IMR-90 (cell line): Measurements from ENCODE around the gene NGEF. TPM values are rescaled to one million over a fixed set of nuclear protein-coding genes. Genes with fewer than 3 reads are reported as not detected.

Source experiments
- ATAC-seq: fragments of 200-7000 bp; cut with Tn5 transposase; 2 replicates; pipeline ENCODE4 v1.9.1; 2020; ENCODE audit warnings: low read depth, mild to moderate bottlenecking, moderate library complexity
- BruUV-seq: library from RNA; stranded (reverse); fragments of 400-500 nt; replicated peaks from 2 replicates; lab custom pipeline; 2021; lab: Mats Ljungman, UMichigan
- CTCF ChIA-PET: fragments of 300-600 bp; formaldehyde crosslinking; extraction: SDS; loops from one replicate; lab custom pipeline; 2021; ENCODE audit warnings: antibody characterized with exemption; lab: Yijun Ruan, JAX
- POLR2A ChIA-PET: fragments of 300-600 bp; sonication (Branson Sonifier 250); formaldehyde crosslinking; loops from one replicate; lab custom pipeline; 2022; ENCODE audit warnings: antibody characterized with exemption; ENCODE audit not compliant: unreplicated experiment; lab: Charles Lee
- DNase-seq: peaks from one replicate; pipeline ENCODE4 v3.0.0; 2013
- H2AFZ ChIP-seq: replicated peaks from 2 replicates; pipeline ENCODE3; 2013; ENCODE audit warnings: low read length, mild to moderate bottlenecking; ENCODE audit not compliant: poor library complexity
- H2AK5ac ChIP-seq: 2 replicates; pipeline ENCODE4 v1.6.1; 2013; ENCODE audit warnings: low read depth, low read length, inconsistent platforms
- H2AK9ac ChIP-seq: replicated peaks from 2 replicates; pipeline ENCODE3; 2013; ENCODE audit warnings: mild to moderate bottlenecking, low read depth, low read length, moderate library complexity; ENCODE audit not compliant: poor library complexity
- H2BK120ac ChIP-seq: 2 replicates; pipeline ENCODE4 v1.6.1; 2013; ENCODE audit warnings: low read depth, low read length, inconsistent platforms
- H2BK15ac ChIP-seq: 3 replicates; pipeline ENCODE4 v1.6.1; 2013; ENCODE audit warnings: low read depth, low read length, inconsistent platforms
- H2BK20ac ChIP-seq: 2 replicates; pipeline ENCODE4 v1.6.1; 2013; ENCODE audit warnings: low read depth, mild to moderate bottlenecking, inconsistent platforms, low read length, moderate library complexity
- H2BK5ac ChIP-seq: 2 replicates; pipeline ENCODE4 v1.6.1; 2013; ENCODE audit warnings: mild to moderate bottlenecking, low read depth, low read length, inconsistent platforms; ENCODE audit not compliant: poor library complexity, severe bottlenecking
- H3K14ac ChIP-seq: replicated peaks from 2 replicates; pipeline ENCODE4 v1.6.1; 2013; ENCODE audit warnings: low read depth, low read length, inconsistent platforms
- H3K18ac ChIP-seq: 2 replicates; pipeline ENCODE4 v1.6.1; 2013; ENCODE audit warnings: low read depth, low read length, control low read depth
- H3K23ac ChIP-seq: 2 replicates; pipeline ENCODE4 v1.6.1; 2013; ENCODE audit warnings: low read depth, low read length, inconsistent platforms
- H3K27ac ChIP-seq: 2 replicates; pipeline ENCODE4 v1.5.1; 2013; ENCODE audit warnings: mild to moderate bottlenecking, control low read depth, low read length; ENCODE audit not compliant: insufficient read depth
- H3K27me3 ChIP-seq: 2 replicates; pipeline ENCODE4 v1.6.1; 2013; ENCODE audit warnings: low read length; ENCODE audit not compliant: control insufficient read depth, insufficient read depth
- H3K36me3 ChIP-seq: 2 replicates; pipeline ENCODE4 v1.6.1; 2013; ENCODE audit warnings: low read length, mixed read lengths; ENCODE audit not compliant: control insufficient read depth, insufficient read depth
- H3K4ac ChIP-seq: 2 replicates; pipeline ENCODE4 v1.6.1; 2013; ENCODE audit warnings: low read depth, low read length, inconsistent platforms
- H3K4me1 ChIP-seq: 2 replicates; pipeline ENCODE4 v1.6.1; 2013; ENCODE audit warnings: low read length, mixed read lengths; ENCODE audit not compliant: control insufficient read depth, insufficient read depth
- H3K4me2 ChIP-seq: 2 replicates; pipeline ENCODE4 v1.6.1; 2013; ENCODE audit warnings: low read depth, mild to moderate bottlenecking, control low read depth, low read length, moderate library complexity
- H3K4me3 ChIP-seq: 2 replicates; pipeline ENCODE4 v1.5.1; 2013; ENCODE audit warnings: low read depth, mild to moderate bottlenecking, control low read depth, low read length, moderate library complexity; ENCODE audit not compliant: insufficient read depth
- H3K56ac ChIP-seq: 2 replicates; pipeline ENCODE4 v1.6.1; 2013; ENCODE audit warnings: low read length, inconsistent platforms; ENCODE audit not compliant: insufficient read depth; ENCODE audit errors: extremely low read depth
- H3K79me1 ChIP-seq, 2 experiments: 2 replicates each; pipeline ENCODE4 v1.6.1; 2013; ENCODE audit warnings: low read length in 2 of 2, inconsistent platforms in 1 of 2, low read depth in 1 of 2
- H3K9ac ChIP-seq: 2 replicates; pipeline ENCODE4 v1.6.1; 2013; ENCODE audit warnings: low read depth, low read length, control low read depth
- H3K9me1 ChIP-seq: 2 replicates; pipeline ENCODE4 v1.6.1; 2013; ENCODE audit warnings: low read length, inconsistent platforms; ENCODE audit not compliant: insufficient read depth
- H3K9me3 ChIP-seq: 2 replicates; pipeline ENCODE4 v1.6.1; 2013; ENCODE audit warnings: low read length; ENCODE audit not compliant: control insufficient read depth, insufficient read depth
- H4K20me1 ChIP-seq: 2 replicates; pipeline ENCODE4 v1.6.1; 2013; ENCODE audit warnings: low read length, inconsistent platforms; ENCODE audit not compliant: insufficient read depth
- H4K5ac ChIP-seq: 2 replicates; pipeline ENCODE4 v1.6.1; 2013; ENCODE audit warnings: mild to moderate bottlenecking, low read depth, low read length, control low read depth
- H4K8ac ChIP-seq, 2 experiments: 2 replicates each; pipeline ENCODE4 v1.6.1; 2013; ENCODE audit warnings: low read depth in 2 of 2, low read length in 2 of 2, control low read depth in 1 of 2, inconsistent platforms in 1 of 2
- H4K91ac ChIP-seq: 2 replicates; pipeline ENCODE4 v1.6.1; 2013; ENCODE audit warnings: low read depth, low read length, inconsistent platforms; ENCODE audit not compliant: insufficient read depth
- BHLHE40 ChIP-seq: fragments of 150-350 bp; IDR thresholded peaks from 2 replicates; pipeline ENCODE4 v1.6.1; 2016; ENCODE audit warnings: mild to moderate bottlenecking, low read depth, low read length
- CEBPB ChIP-seq: IDR thresholded peaks from 2 replicates; pipeline ENCODE4 v1.6.1; 2012; ENCODE audit warnings: low read depth, low read length, improper control_type of control experiment
- CHD1 ChIP-seq: IDR thresholded peaks from 2 replicates; pipeline ENCODE4 v1.6.1; 2012; ENCODE audit warnings: low read depth, low read length, improper control_type of control experiment
- CTCF ChIP-seq: conservative IDR thresholded peaks from 2 replicates; pipeline ENCODE4 v1.5.1; 2012; ENCODE audit warnings: mild to moderate bottlenecking, low read depth, low read length, improper control_type of control experiment
- FOS ChIP-seq: fragments of 150-350 bp; IDR thresholded peaks from 2 replicates; pipeline ENCODE4 v1.6.1; 2016; ENCODE audit warnings: low read depth, low read length
- MAFK ChIP-seq: IDR thresholded peaks from 2 replicates; pipeline ENCODE4 v1.6.1; 2012; ENCODE audit warnings: low read depth, low read length, improper control_type of control experiment
- MAZ ChIP-seq: IDR thresholded peaks from 2 replicates; pipeline ENCODE4 v1.6.1; 2012; ENCODE audit warnings: low read depth, mild to moderate bottlenecking, low read length, improper control_type of control experiment, moderate library complexity, borderline replicate concordance
- MXI1 ChIP-seq: IDR thresholded peaks from 2 replicates; pipeline ENCODE4 v1.6.1; 2012; ENCODE audit warnings: low read depth, mild to moderate bottlenecking, low read length, moderate library complexity, borderline replicate concordance
- NFE2L2 ChIP-seq: fragments of 150-350 bp; IDR thresholded peaks from 2 replicates; pipeline ENCODE4 v1.6.1; 2016; ENCODE audit warnings: low read depth, mild to moderate bottlenecking, low read length
- POLR2A ChIP-seq: IDR thresholded peaks from 2 replicates; pipeline ENCODE4 v1.6.1; 2012; ENCODE audit warnings: mild to moderate bottlenecking, low read depth, low read length
- RAD21 ChIP-seq: IDR thresholded peaks from 2 replicates; pipeline ENCODE4 v1.6.1; 2012; ENCODE audit warnings: low read length, improper control_type of control experiment
- RCOR1 ChIP-seq: IDR thresholded peaks from 2 replicates; pipeline ENCODE4 v1.6.1; 2012; ENCODE audit warnings: mild to moderate bottlenecking, low read length, improper control_type of control experiment; ENCODE audit not compliant: insufficient replicate concordance
- RFX5 ChIP-seq: IDR thresholded peaks from 2 replicates; pipeline ENCODE4 v1.8.0; 2012; ENCODE audit warnings: low read depth, mild to moderate bottlenecking, low read length, moderate library complexity
- SMC3 ChIP-seq: fragments of 150-350 bp; IDR thresholded peaks from 2 replicates; pipeline ENCODE4 v1.6.1; 2016; ENCODE audit warnings: low read depth, mild to moderate bottlenecking, antibody characterized with exemption, low read length, moderate library complexity
- WGBS, 2 experiments: methylation state at CpG; one replicate each; pipeline versions ENCODE4 v1.1.5 to v1.1.7; 2013; ENCODE audit warnings: missing lambda C conversion rate in 2 of 2; ENCODE audit not compliant: insufficient read length in 1 of 2; ENCODE audit errors: extremely low coverage in 2 of 2; 5-methylcytosine and 5-hydroxymethylcytosine counted together
- dilution Hi-C: fragments of 300-500 bp; cut with HindIII; formaldehyde crosslinking; loops from one replicate; pipeline ENCODE4 v1.14.3; 2018; ENCODE audit warnings: low sequenced_read_pairs; ENCODE audit not compliant: unreplicated experiment
- in situ Hi-C: fragments of 300-500 bp; cut with MboI; formaldehyde crosslinking; loops from 3 replicates; pipeline ENCODE4 v1.14.3; 2019; ENCODE audit warnings: low sequenced_read_pairs, inconsistent platforms, mixed read lengths
- intact Hi-C: fragments of 100-400 bp; cut with micrococcal nuclease; formaldehyde crosslinking; loops from 2 replicates; pipeline ENCODE4 v1.10.0; 2022
- polyA plus RNA-seq, 3 experiments: library from polyadenylated mRNA; depleted of rRNA; stranded (reverse); fragments of >200 nt; gene quantifications; 2 replicates each; pipeline ENCODE4 v1.2.3, GENCODE V29; 2012; ENCODE audit warnings: low replicate concordance in 1 of 3
- total RNA-seq: library from RNA; depleted of rRNA; stranded (reverse); fragments of >200 nt; gene quantifications from 2 replicates; pipeline ENCODE4 v1.2.3, GENCODE V29; 2012
- TF ChIP-seq, protein P1 (sequence below): fragments of 150-350 bp; IDR thresholded peaks from 2 replicates; pipeline ENCODE4 v1.6.1; 2017; ENCODE audit warnings: mild to moderate bottlenecking, antibody characterized with exemption, low read length, low read depth
- TF ChIP-seq, protein P2 (sequence below): fragments of 150-350 bp; IDR thresholded peaks from 2 replicates; pipeline ENCODE4 v1.6.1; 2016; ENCODE audit warnings: low read depth, mild to moderate bottlenecking, low read length, moderate library complexity, borderline replicate concordance

NGEF gene
- total and polyA plus RNA-seq, 2 of the 4 experiments (the other 2 are of a cell fraction): 1.1 to 1.7 TPM

GRCh38 chr2:232929303-232930058, 83.6 kb downstream of the NGEF start:
- Histone ChIP-seq H3K27me3 (peaks cover 51% of the 10 kb centered on the region), H3K9me3 (peaks cover under 1% of the 10 kb centered on the region), H3K23ac (no peak overlapping the region), H2BK15ac (no peak overlapping the region), H3K9ac (no peak overlapping the region), H2BK5ac (no peak overlapping the region), H2AK9ac (no peak overlapping the region), H3K27ac (no peak overlapping the region), H3K14ac (no peak overlapping the region), H4K5ac (no peak overlapping the region), H3K4me2 (no peak overlapping the region), H3K36me3 (no peaks in the 10 kb centered on the region), H4K20me1 (no peaks in the 10 kb centered on the region), H2AFZ (no peak overlapping the region), H3K56ac (no peak overlapping the region), H3K18ac (no peak overlapping the region), H3K4me3 (no peak overlapping the region), H3K9me1 (no peaks in the 10 kb centered on the region), H2AK5ac (no peak overlapping the region), H3K79me1 (no peaks in the 10 kb centered on the region), H4K91ac (no peak overlapping the region), H2BK120ac (no peak overlapping the region), H2BK20ac (no peak overlapping the region), H4K8ac (no peak overlapping the region), H3K4ac (no peak overlapping the region), H3K4me1 (no peaks in the 10 kb centered on the region; the same call in 1 of the 2 replicates)
- in situ Hi-C loops (no loop called here), dilution Hi-C loops (no loop called here), intact Hi-C loops (no loop called here)
- POLR2A ChIA-PET: no interaction called here
- TF ChIP-seq CTCF: no peak
- TF ChIP-seq, protein P1, sequence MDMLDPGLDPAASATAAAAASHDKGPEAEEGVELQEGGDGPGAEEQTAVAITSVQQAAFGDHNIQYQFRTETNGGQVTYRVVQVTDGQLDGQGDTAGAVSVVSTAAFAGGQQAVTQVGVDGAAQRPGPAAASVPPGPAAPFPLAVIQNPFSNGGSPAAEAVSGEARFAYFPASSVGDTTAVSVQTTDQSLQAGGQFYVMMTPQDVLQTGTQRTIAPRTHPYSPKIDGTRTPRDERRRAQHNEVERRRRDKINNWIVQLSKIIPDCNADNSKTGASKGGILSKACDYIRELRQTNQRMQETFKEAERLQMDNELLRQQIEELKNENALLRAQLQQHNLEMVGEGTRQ: no peak
- no peak for TF ChIP-seq BHLHE40
- TF ChIP-seq, protein P2, sequence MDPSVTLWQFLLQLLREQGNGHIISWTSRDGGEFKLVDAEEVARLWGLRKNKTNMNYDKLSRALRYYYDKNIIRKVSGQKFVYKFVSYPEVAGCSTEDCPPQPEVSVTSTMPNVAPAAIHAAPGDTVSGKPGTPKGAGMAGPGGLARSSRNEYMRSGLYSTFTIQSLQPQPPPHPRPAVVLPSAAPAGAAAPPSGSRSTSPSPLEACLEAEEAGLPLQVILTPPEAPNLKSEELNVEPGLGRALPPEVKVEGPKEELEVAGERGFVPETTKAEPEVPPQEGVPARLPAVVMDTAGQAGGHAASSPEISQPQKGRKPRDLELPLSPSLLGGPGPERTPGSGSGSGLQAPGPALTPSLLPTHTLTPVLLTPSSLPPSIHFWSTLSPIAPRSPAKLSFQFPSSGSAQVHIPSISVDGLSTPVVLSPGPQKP: no peak
- TF ChIP-seq SMC3: no peak
- TF ChIP-seq RFX5: no peak
- TF ChIP-seq RAD21: no peak
- no peak for TF ChIP-seq NFE2L2
- no peak for TF ChIP-seq MAZ
- no peak for TF ChIP-seq FOS
- no peak for TF ChIP-seq MXI1
- no peak for TF ChIP-seq CHD1
- no peak for TF ChIP-seq RCOR1
- no peak for TF ChIP-seq POLR2A
- no peak for TF ChIP-seq CEBPB
- TF ChIP-seq MAFK: no peak
- WGBS, 2 experiments: 82% methylated on average over 4 of the region's 9 CpGs; no CpG with 5 or more reads in 1 of the 2 experiments
- no peak for DNase-seq
- CTCF ChIA-PET: no interaction called here
- no peak for ATAC-seq
- no TSS peak for BruUV-seq
